Measurements from ENCODE around the gene FHL1.
"Not testable (repeated sequence)": the region's sequence is repeated elsewhere in the genome, so short reads cannot be mapped to it uniquely, and the experiment has no call there.

Gene FHL1

GRCh38 chrX:136146614-136147314 lies 569 bp upstream of the FHL1 start:
- no peak for DNase-seq (ENCODE audit: low read depth in 3 of 3)

GRCh38 chrX:136147976-136148375 lies 643 bp downstream of the FHL1 start:
- DNase-seq (ENCODE audit: low read depth in 3 of 3) = no peak

GRCh38 chrX:136148391-136148790 lies 1.1 kb downstream of the FHL1 start:
- DNase-seq (ENCODE audit: low read depth in 3 of 3) = no peak

- no peak for DNase-seq (ENCODE audit: low read depth in 3 of 3)
These were observed 7.7 kb downstream of the FHL1 start for GRCh38 chrX:136154998-136155397.

- DNase-seq (ENCODE audit: low read depth in 3 of 3) = no peak
These were observed 9.3 kb downstream of the FHL1 start for GRCh38 chrX:136156560-136157117.

GRCh38 chrX:136157187-136157586 lies 9.9 kb downstream of the FHL1 start:
- DNase-seq (ENCODE audit: low read depth in 3 of 3) = no peak

- no peak for DNase-seq (ENCODE audit: low read depth in 3 of 3)
These were observed 11.4 kb downstream of the FHL1 start for GRCh38 chrX:136158685-136159084.

- DNase-seq (ENCODE audit: low read depth in 3 of 3) = no peak
These were observed 12.3 kb downstream of the FHL1 start for GRCh38 chrX:136159611-136160025.

GRCh38 chrX:136162827-136163570 lies 15.7 kb downstream of the FHL1 start:
- DNase-seq (ENCODE audit: low read depth in 3 of 3) = peak in 1 of 3 experiments; percentile 31

- DNase-seq (ENCODE audit: low read depth in 3 of 3) = no peak
These were observed 16.4 kb downstream of the FHL1 start for GRCh38 chrX:136163689-136164088.

GRCh38 chrX:136165406-136165805 lies 18.1 kb downstream of the FHL1 start:
- no peak for DNase-seq (ENCODE audit: low read depth in 3 of 3)

- DNase-seq (ENCODE audit: low read depth in 3 of 3) = no peak
These were observed 19.0 kb downstream of the FHL1 start for GRCh38 chrX:136166221-136166855.

GRCh38 chrX:136167989-136168388 lies 20.7 kb downstream of the FHL1 start:
- not testable (repeated sequence) for DNase-seq (ENCODE audit: low read depth in 3 of 3)

- no peak for DNase-seq (ENCODE audit: low read depth in 3 of 3)
These were observed 21.8 kb downstream of the FHL1 start for GRCh38 chrX:136168929-136169735.

- DNase-seq (ENCODE audit: low read depth in 3 of 3) = no peak
These were observed 22.9 kb downstream of the FHL1 start for GRCh38 chrX:136170139-136170800.

- DNase-seq (ENCODE audit: low read depth in 3 of 3) = no peak
These were observed 24.1 kb downstream of the FHL1 start for GRCh38 chrX:136171420-136171819.

- no peak for DNase-seq (ENCODE audit: low read depth in 3 of 3)
These were observed 29.1 kb downstream of the FHL1 start for GRCh38 chrX:136176399-136176825.

GRCh38 chrX:136179133-136179532 lies 31.8 kb downstream of the FHL1 start:
- no peak for DNase-seq (ENCODE audit: low read depth in 3 of 3)

- no peak for DNase-seq (ENCODE audit: low read depth in 3 of 3)
These were observed 35.1 kb downstream of the FHL1 start for GRCh38 chrX:136182414-136182813.

- DNase-seq (ENCODE audit: low read depth in 3 of 3) = no peak
These were observed 35.8 kb downstream of the FHL1 start for GRCh38 chrX:136183172-136183571.

- DNase-seq (ENCODE audit: low read depth in 3 of 3) = no peak
These were observed 36.6 kb downstream of the FHL1 start for GRCh38 chrX:136183917-136184316.
